Measurements from ENCODE around the gene OR4S2. TPM values are rescaled to one million over a fixed set of nuclear protein-coding genes. Genes with fewer than 3 reads are reported as not detected.

OR4S2 gene
- total and polyA plus RNA-seq, 4 donors: not detected

DNA sequence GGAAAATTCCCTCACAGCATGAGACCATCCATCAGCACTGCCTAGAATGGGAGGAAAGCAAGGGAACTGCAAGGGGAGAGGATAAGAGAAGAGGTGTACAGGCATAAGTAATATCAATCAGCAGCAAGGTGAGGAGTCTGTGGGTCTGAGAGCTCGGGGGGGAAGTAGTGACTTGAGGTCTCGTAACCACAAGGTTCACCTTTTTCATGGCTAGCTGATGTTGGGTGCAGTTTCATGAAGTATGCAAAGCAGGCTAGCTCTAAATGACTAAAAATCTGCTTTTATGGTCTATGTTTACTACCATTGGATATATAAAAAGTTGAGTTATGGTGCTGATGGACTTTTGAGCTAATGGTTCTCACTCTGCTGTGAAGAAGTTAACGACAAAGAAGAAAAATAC is 49.7 kb downstream of the OR4S2 start:
- peaks cover 0 to 13% (median 4%) of the 10 kb centered on the region in 4 donors for H3K9me3 ChIP-seq (ENCODE audit: control insufficient read depth in 4 of 4, insufficient read depth in 3 of 4, low read length in 3 of 4)
- H3K36me3 ChIP-seq (ENCODE audit: control insufficient read depth in 4 of 4, insufficient read depth in 4 of 4, low read length in 4 of 4): no peaks in the 10 kb centered on the region
- WGBS, 2 donors: 76% methylated on average over 3 of the region's 3 CpGs
- no peak overlapping the region for H3K9ac ChIP-seq (ENCODE audit: insufficient read depth in 1 of 2, low read length in 2 of 2)
- H3K27me3 ChIP-seq (ENCODE audit: control insufficient read depth in 3 of 3, insufficient read depth in 3 of 3, low read length in 2 of 3): no peaks in the 10 kb centered on the region
- no peaks in the 10 kb centered on the region for H3K4me1 ChIP-seq (ENCODE audit: control insufficient read depth in 5 of 5, insufficient read depth in 5 of 5, low read length in 5 of 5)
- TF ChIP-seq, protein P1, sequence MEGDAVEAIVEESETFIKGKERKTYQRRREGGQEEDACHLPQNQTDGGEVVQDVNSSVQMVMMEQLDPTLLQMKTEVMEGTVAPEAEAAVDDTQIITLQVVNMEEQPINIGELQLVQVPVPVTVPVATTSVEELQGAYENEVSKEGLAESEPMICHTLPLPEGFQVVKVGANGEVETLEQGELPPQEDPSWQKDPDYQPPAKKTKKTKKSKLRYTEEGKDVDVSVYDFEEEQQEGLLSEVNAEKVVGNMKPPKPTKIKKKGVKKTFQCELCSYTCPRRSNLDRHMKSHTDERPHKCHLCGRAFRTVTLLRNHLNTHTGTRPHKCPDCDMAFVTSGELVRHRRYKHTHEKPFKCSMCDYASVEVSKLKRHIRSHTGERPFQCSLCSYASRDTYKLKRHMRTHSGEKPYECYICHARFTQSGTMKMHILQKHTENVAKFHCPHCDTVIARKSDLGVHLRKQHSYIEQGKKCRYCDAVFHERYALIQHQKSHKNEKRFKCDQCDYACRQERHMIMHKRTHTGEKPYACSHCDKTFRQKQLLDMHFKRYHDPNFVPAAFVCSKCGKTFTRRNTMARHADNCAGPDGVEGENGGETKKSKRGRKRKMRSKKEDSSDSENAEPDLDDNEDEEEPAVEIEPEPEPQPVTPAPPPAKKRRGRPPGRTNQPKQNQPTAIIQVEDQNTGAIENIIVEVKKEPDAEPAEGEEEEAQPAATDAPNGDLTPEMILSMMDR (IDR thresholded peaks at IDR 0.05; ENCODE audit: control extremely low read depth, extremely low read depth): no peak
- DNase-seq (no peak), ATAC-seq (ENCODE audit: insufficient read depth, low FRiP score) (no peak)
- no peak overlapping the region for H3K27ac ChIP-seq (ENCODE audit: low read depth in 1 of 2, low read length in 1 of 2)
- H3K4me3 ChIP-seq: no peak overlapping the region

DNA sequence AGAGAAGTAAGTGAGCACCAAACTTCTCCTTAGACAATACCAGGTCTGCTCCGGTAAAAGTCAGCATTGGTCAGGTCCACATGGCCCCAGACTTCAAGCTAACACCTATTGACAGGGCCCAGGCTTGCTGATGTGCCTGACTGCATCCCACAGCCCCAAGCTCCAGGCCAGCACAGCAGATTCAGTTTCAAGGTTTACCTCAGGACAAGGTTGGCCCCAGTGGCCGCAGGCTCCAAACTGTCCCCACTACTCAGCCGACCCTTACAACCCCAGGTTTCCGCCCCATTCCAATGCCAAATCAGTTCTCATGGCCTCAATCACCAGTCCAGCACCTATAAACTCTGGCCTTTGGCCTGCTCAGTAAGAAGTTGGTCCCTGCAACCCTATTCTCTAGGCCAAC is 53.3 kb downstream of the OR4S2 start:
- no peak for DNase-seq
- 84 to 86% methylated on average over 4 of the region's 4 CpGs for WGBS, 2 donors

More for the DNA sequence above, 53.3 kb downstream of the OR4S2 start:
- peaks cover 0 to 14% (median 7%) of the 10 kb centered on the region in 4 donors for H3K9me3 ChIP-seq (ENCODE audit: control insufficient read depth in 4 of 4, insufficient read depth in 3 of 4, low read length in 3 of 4)
- no peak overlapping the region for H3K27ac ChIP-seq (ENCODE audit: low read depth in 1 of 2, low read length in 1 of 2)
- TF ChIP-seq, protein P1 (IDR thresholded peaks at IDR 0.05; ENCODE audit: control extremely low read depth, extremely low read depth): no peak
- no peaks in the 10 kb centered on the region for H3K36me3 ChIP-seq (ENCODE audit: control insufficient read depth in 4 of 4, insufficient read depth in 4 of 4, low read length in 4 of 4)
- no peaks in the 10 kb centered on the region for H3K4me1 ChIP-seq (ENCODE audit: control insufficient read depth in 5 of 5, insufficient read depth in 5 of 5, low read length in 5 of 5)
- no peak for ATAC-seq (ENCODE audit: insufficient read depth, low FRiP score)
- no peak overlapping the region for H3K4me3 ChIP-seq
- H3K27me3 ChIP-seq (ENCODE audit: control insufficient read depth in 3 of 3, insufficient read depth in 3 of 3, low read length in 2 of 3): no peaks in the 10 kb centered on the region
- no peak overlapping the region for H3K9ac ChIP-seq (ENCODE audit: insufficient read depth in 1 of 2, low read length in 2 of 2)

Other genes with a start within 250 kb of the OR4S2 start
- not detected for gene OR4C15, start 93.9 kb upstream of the OR4S2 start, total RNA-seq
- gene OR4C15, start 93.9 kb upstream of the OR4S2 start, polyA plus RNA-seq: not detected
- gene OR4C16, start 76.2 kb upstream of the OR4S2 start, total RNA-seq: not detected
- gene OR4C16, start 76.2 kb upstream of the OR4S2 start, polyA plus RNA-seq: not detected
- not detected for gene OR4C11, start 40.7 kb upstream of the OR4S2 start, total RNA-seq
- gene OR4C11, start 40.7 kb upstream of the OR4S2 start, polyA plus RNA-seq: not detected
- gene OR4P4, start 13.2 kb upstream of the OR4S2 start, total RNA-seq: not detected
- not detected for gene OR4P4, start 13.2 kb upstream of the OR4S2 start, polyA plus RNA-seq
- not detected for gene OR4C6, start 13.9 kb downstream of the OR4S2 start, total RNA-seq
- gene OR4C6, start 13.9 kb downstream of the OR4S2 start, polyA plus RNA-seq: not detected
- gene OR5D13, start 125.1 kb downstream of the OR4S2 start, total RNA-seq: not detected
- gene OR5D13, start 125.1 kb downstream of the OR4S2 start, polyA plus RNA-seq: not detected
- not detected for gene OR5D14, start 147.2 kb downstream of the OR4S2 start, total RNA-seq
- not detected for gene OR5D14, start 147.2 kb downstream of the OR4S2 start, polyA plus RNA-seq
- gene OR5L1, start 163.0 kb downstream of the OR4S2 start, total RNA-seq: not detected
- gene OR5L1, start 163.0 kb downstream of the OR4S2 start, polyA plus RNA-seq: not detected
- gene OR5D18, start 171.3 kb downstream of the OR4S2 start, total RNA-seq: not detected
- gene OR5D18, start 171.3 kb downstream of the OR4S2 start, polyA plus RNA-seq: not detected
- not detected for gene OR5L2, start 178.9 kb downstream of the OR4S2 start, total RNA-seq
- not detected for gene OR5L2, start 178.9 kb downstream of the OR4S2 start, polyA plus RNA-seq
- not detected for gene OR5D16, start 190.4 kb downstream of the OR4S2 start, total RNA-seq
- not detected for gene OR5D16, start 190.4 kb downstream of the OR4S2 start, polyA plus RNA-seq
- not detected for gene TRIM51, start 235.0 kb downstream of the OR4S2 start, total RNA-seq
- gene TRIM51, start 235.0 kb downstream of the OR4S2 start, polyA plus RNA-seq: not detected